HepG2 (cell line): Measurements from ENCODE around the gene SBK2. TPM values are rescaled to one million over a fixed set of nuclear protein-coding genes. Genes with fewer than 3 reads are reported as not detected.
A peak's percentile ranks its signal among the peaks of the same experiment; 100 is the strongest.

Experiments used
- ATAC-seq: fragments of 200-7000 bp; cut with Tn5 transposase; 3 replicates; pipeline ENCODE4 v1.9.1; 2020; ENCODE audit warnings: mild to moderate bottlenecking, moderate library complexity
- BruUV-seq: library from RNA; stranded (reverse); fragments of 400-500 nt; replicated peaks from 2 replicates; lab custom pipeline; 2021; lab: Mats Ljungman, UMichigan
- CTCF ChIA-PET: fragments of 300-600 bp; formaldehyde crosslinking; extraction: SDS; loops from one replicate; lab custom pipeline; 2021; ENCODE audit warnings: low total read pairs, inconsistent platforms, low intra/inter-chr PET ratio; lab: Yijun Ruan, JAX
- POLR2A ChIA-PET: fragments of 350-600 bp; sonication (Branson Sonifier 250); formaldehyde crosslinking; loops from one replicate; lab custom pipeline; 2020; ENCODE audit warnings: antibody characterized with exemption, inconsistent platforms; lab: Yijun Ruan, JAX
- DNase-seq: peaks from one replicate; pipeline ENCODE4 v3.0.0-alpha.2; 2015; ENCODE audit warnings: low spot score
- FAIRE-seq: peaks from 3 replicates; lab custom pipeline; 2011; peaks lifted over from hg19 to GRCh38; lab: Jason Lieb, UNC
- H2AFZ ChIP-seq: one replicate; pipeline ENCODE4 v1.6.1; 2011; ENCODE audit warnings: low read length, inconsistent platforms
- H3K27ac ChIP-seq: fragments of 300-600 bp; 3 replicates; pipeline ENCODE4 v1.8.0; 2011; ENCODE audit warnings: mixed run types, mild to moderate bottlenecking, mixed read lengths, low read length, inconsistent platforms; ENCODE audit not compliant: insufficient read depth; ENCODE audit errors: extremely low read length
- H3K27me3 ChIP-seq, 2 experiments: fragments of 200-600 bp in 1 of 2; 2 replicates in 1 of 2; 3 replicates in 1 of 2; pipeline versions ENCODE4 v1.6.0 to v1.8.0; 2011; ENCODE audit warnings: low read length in 2 of 2, mild to moderate bottlenecking in 2 of 2, moderate library complexity in 2 of 2, inconsistent platforms in 1 of 2; ENCODE audit not compliant: insufficient read depth in 2 of 2, control insufficient read depth in 1 of 2
- H3K36me3 ChIP-seq, 2 experiments: fragments of 200-600 bp in 1 of 2; replicated peaks in 1 of 2; 2 replicates in 1 of 2; 3 replicates in 1 of 2; pipeline versions ENCODE4 v1.5.1 to v1.8.0; 2011; ENCODE audit warnings: low read length in 2 of 2, inconsistent platforms in 1 of 2; ENCODE audit not compliant: insufficient read depth in 2 of 2, control insufficient read depth in 1 of 2
- H3K4me1 ChIP-seq: 2 replicates; pipeline ENCODE4 v1.5.1; 2012; ENCODE audit warnings: low read length, inconsistent platforms; ENCODE audit not compliant: insufficient read depth
- H3K4me2 ChIP-seq: 2 replicates; pipeline ENCODE4 v1.6.0; 2011; ENCODE audit warnings: low read depth, low read length, inconsistent platforms
- H3K4me3 ChIP-seq, 3 experiments: fragments of 200-600 bp in 1 of 3; sonication (generic), shearing (Covaris generic) in 1 of 3; replicated peaks in 1 of 3; 2 replicates each; pipeline ENCODE4 v1.5.1; 2011 to 2016; ENCODE audit warnings: low read length in 3 of 3, inconsistent platforms in 2 of 3, low read depth in 2 of 3, mild to moderate bottlenecking in 2 of 3, control low read depth in 1 of 3, mixed read lengths in 1 of 3; ENCODE audit not compliant: insufficient read depth in 1 of 3
- H3K79me2 ChIP-seq: one replicate; pipeline ENCODE4 v1.6.1; 2011; ENCODE audit warnings: low read length, inconsistent platforms; ENCODE audit not compliant: insufficient read depth
- H3K9ac ChIP-seq: 2 replicates; pipeline ENCODE4 v1.6.0; 2011; ENCODE audit warnings: mild to moderate bottlenecking, low read depth, low read length, inconsistent platforms; ENCODE audit not compliant: insufficient read depth
- H3K9me3 ChIP-seq: 2 replicates; pipeline ENCODE4 v1.5.1; 2012; ENCODE audit warnings: mild to moderate bottlenecking, low read length
- H4K20me1 ChIP-seq: 2 replicates; pipeline ENCODE4 v1.6.0; 2011; ENCODE audit warnings: inconsistent platforms, mild to moderate bottlenecking, low read length, moderate library complexity; ENCODE audit not compliant: insufficient read depth
- HMGXB3 ChIP-seq: sonication (generic); formaldehyde crosslinking; IDR thresholded peaks from 2 replicates; pipeline ENCODE4 v1.4.0; 2020; ENCODE audit warnings: missing genetic modification reagents, borderline replicate concordance
- KAT7 ChIP-seq: IDR thresholded peaks from 2 replicates; pipeline ENCODE4 v1.6.1; 2018; ENCODE audit warnings: borderline replicate concordance, missing compliant biosample characterization
- MXI1 ChIP-seq: IDR thresholded peaks from 3 replicates; pipeline ENCODE4 v1.6.1; 2012; ENCODE audit warnings: low read depth, low read length, inconsistent platforms, borderline replicate concordance
- ZNF747 ChIP-seq: sonication (generic); formaldehyde crosslinking; IDR thresholded peaks from 2 replicates; pipeline ENCODE4 v1.8.1; 2023; ENCODE audit warnings: missing genetic modification reagents, mild to moderate bottlenecking, borderline replicate concordance
- ZNF788 ChIP-seq: sonication (generic); formaldehyde crosslinking; IDR thresholded peaks from 2 replicates; pipeline ENCODE4 v1.5.0; 2020; ENCODE audit warnings: mild to moderate bottlenecking, missing genetic modification reagents, borderline replicate concordance
- WGBS: methylation state at CpG from one replicate; pipeline ENCODE4 v1.1.6; 2017; ENCODE audit warnings: low lambda C conversion rate; 5-methylcytosine and 5-hydroxymethylcytosine counted together
- in situ Hi-C: cut with HindIII; loops from 2 replicates; pipeline ENCODE4 v1.10.0; 2017; ENCODE audit warnings: low pct_unique_long_range_greater_than_20kb; ENCODE audit not compliant: extremely low pct_ligation_motif_present
- intact Hi-C: fragments of 100-400 bp; cut with micrococcal nuclease; formaldehyde crosslinking; loops from one replicate; pipeline ENCODE4 v1.10.0; 2022; ENCODE audit not compliant: unreplicated experiment
- polyA plus RNA-seq, 8 experiments: library from polyadenylated mRNA; depleted of rRNA in 3 of 8; stranded (reverse) in 7 of 8; unstranded in 1 of 8; fragments of >200 nt; fragmentation: Illumina TruSeq in 4 of 8; extraction: Trizol in 4 of 8; gene quantifications; 2 replicates each; pipeline versions ENCODE4 v1.2.1 to v1.2.3, GENCODE V29; 2011 to 2016; ENCODE audit warnings: low read depth in 4 of 8, missing spikeins in 1 of 8, mixed read lengths in 1 of 8; ENCODE audit not compliant: insufficient read depth in 1 of 8
- total RNA-seq, 5 experiments: library from RNA; depleted of rRNA; stranded (reverse); fragments of >200 nt; fragmentation: Illumina TruSeq; extraction: Trizol; gene quantifications; 2 replicates each; pipeline ENCODE4 v1.2.3, GENCODE V29; 2016; ENCODE audit warnings: low read depth in 1 of 5

SBK2 gene
- total and polyA plus RNA-seq, 2 of the 13 experiments (the other 11 are each of a cell fraction or from before 2014, with no cell fraction given) = 0.24 TPM; not detected in 1

- H3K27ac ChIP-seq = no peak overlapping the region
- no peaks in the 10 kb centered on the region for H3K9me3 ChIP-seq
- DNase-seq = no peak
- 0 out of 2 replicates have a peak, but pooled peaks have one; percentile 11 for TF ChIP-seq ZNF788 (CRISPR knock-in tag)
- TF ChIP-seq MXI1 = 0 out of 3 replicates have a peak, but pooled peaks have one; percentile 44
- TF ChIP-seq KAT7 (CRISPR knock-in tag) = 0 out of 2 replicates have a peak, but pooled peaks have one; percentile 1
- TF ChIP-seq HMGXB3 (CRISPR knock-in tag) = no peak
- TF ChIP-seq ZNF747 (CRISPR knock-in tag) = no peak
- ATAC-seq = no peak
- no TSS peak for BruUV-seq
- H3K79me2 ChIP-seq = no peaks in the 10 kb centered on the region
- peaks cover 20% of the 10 kb centered on the region for H3K4me1 ChIP-seq
- no peak overlapping the region for H2AFZ ChIP-seq
- no peak overlapping the region for H3K9ac ChIP-seq
- no peaks in the 10 kb centered on the region for H3K36me3 ChIP-seq
- CTCF ChIA-PET = interaction anchor here (1.1 to 2.0 kb wide), 3 partner anchors 36 to 363 kb away, joined by 3 to 24 read pairs (median 10); no protein-coding TSS in a partner anchor
- peak overlapping the region; percentile 59 for H3K4me2 ChIP-seq
- no peak for FAIRE-seq
- intact Hi-C loops = no loop called here
- no peaks in the 10 kb centered on the region for H4K20me1 ChIP-seq
- peaks cover 1 to 36% of the 10 kb centered on the region in 2 experiments; a peak in 4 of 5 replicates for H3K27me3 ChIP-seq
- POLR2A ChIA-PET = interaction anchor here (0.9 to 1.9 kb wide), 8 partner anchors 10 to 276 kb away, joined by 3 to 10 read pairs (median 5); partner anchors contain the start of genes FIZ1, ISOC2, TMEM86B and ZNF524
- in situ Hi-C loops = no loop called here
- no peak overlapping the region for H3K4me3 ChIP-seq
- WGBS = 12% methylated on average over 12 of the region's 13 CpGs
Measured at GRCh38 chr19:55504252-55504603, 32.7 kb downstream of the SBK2 start.
